ENCODE measurements around the gene LPCAT1.

LPCAT1 gene

DNA sequence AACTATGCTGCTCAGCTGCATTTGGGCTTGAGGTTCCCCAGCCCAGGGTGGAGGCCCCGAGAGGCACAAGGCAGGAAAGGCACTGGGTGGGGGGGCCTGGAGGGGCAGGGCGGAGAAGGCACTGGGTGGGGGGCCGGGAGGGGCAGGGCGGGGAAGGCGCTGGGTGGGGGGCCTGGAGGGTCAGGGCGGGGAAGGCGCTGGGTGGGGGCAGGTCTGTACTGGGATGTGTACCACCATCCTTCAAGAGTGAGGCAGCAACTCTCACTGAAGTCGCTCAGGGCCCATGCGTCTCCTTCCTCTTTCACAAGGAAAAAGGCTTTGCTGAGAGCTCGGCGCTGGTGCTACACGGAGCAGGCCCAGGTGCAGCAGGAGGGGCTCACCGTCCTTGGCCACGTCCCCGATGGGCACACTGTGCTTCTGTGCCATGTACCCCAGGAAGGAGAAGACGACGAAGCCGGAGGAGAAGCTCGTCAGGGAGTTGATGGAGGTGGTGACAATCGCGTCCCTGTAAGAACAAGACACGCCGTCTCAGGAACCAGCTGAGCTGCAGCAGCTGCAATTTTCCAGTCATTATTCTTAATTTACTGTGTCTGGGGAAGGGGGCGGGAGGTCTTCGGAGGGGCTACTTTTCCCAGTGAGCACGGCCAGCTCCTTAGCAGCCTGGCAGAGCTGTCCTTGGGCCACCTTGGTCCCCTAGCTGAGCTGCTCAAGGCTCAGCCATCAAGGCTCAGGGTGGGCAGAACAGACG is 109.3 kb downstream of the LPCAT1 start:
- TF ChIP-seq ZNF274 (IDR thresholded peaks at IDR 0.05; ENCODE audit: low read depth, low read length), result no peak
- no peak overlapping the region for H3K4me3 ChIP-seq (ENCODE audit: low read length)

GRCh38 chr5:1413611-1414241 is 110.0 kb downstream of the LPCAT1 start:
- TF ChIP-seq ZNF274 (IDR thresholded peaks at IDR 0.05; ENCODE audit: low read depth, low read length), result no peak
- H3K4me3 ChIP-seq (ENCODE audit: low read length), result no peak overlapping the region

- no peak for TF ChIP-seq ZNF274 (IDR thresholded peaks at IDR 0.05; ENCODE audit: low read depth, low read length)
- no peak overlapping the region for H3K4me3 ChIP-seq (ENCODE audit: low read length)
Observed at GRCh38 chr5:1413211-1413610, 110.5 kb downstream of the LPCAT1 start.

GRCh38 chr5:1412621-1413020 is 111.1 kb downstream of the LPCAT1 start:
- H3K4me3 ChIP-seq (ENCODE audit: low read length), result no peak overlapping the region
- no peak for TF ChIP-seq ZNF274 (IDR thresholded peaks at IDR 0.05; ENCODE audit: low read depth, low read length)

DNA sequence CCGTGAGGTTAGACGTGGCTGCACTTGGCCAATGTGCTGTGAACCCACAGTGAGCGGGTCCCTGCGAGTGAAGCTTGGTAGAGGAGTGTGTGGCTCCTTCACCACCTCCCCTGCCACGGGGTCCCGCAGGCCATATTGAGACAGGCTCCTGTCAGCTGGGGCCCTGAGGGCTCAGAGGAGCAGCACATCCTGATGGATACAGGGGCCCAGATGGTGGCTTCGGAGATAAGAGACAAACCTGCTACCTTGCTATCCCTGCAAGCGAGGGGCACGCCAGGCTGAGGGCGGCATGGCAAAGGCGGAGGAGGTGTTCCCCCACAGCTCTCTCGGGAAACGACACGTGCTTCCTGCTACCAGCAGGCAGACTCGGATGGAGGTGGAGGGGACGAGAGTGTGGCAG is 111.6 kb downstream of the LPCAT1 start:
- no peak overlapping the region for H3K4me3 ChIP-seq (ENCODE audit: low read length)
- no peak for TF ChIP-seq ZNF274 (IDR thresholded peaks at IDR 0.05; ENCODE audit: low read depth, low read length)
